Measurements from ENCODE around the gene ITPR2.

DNA sequence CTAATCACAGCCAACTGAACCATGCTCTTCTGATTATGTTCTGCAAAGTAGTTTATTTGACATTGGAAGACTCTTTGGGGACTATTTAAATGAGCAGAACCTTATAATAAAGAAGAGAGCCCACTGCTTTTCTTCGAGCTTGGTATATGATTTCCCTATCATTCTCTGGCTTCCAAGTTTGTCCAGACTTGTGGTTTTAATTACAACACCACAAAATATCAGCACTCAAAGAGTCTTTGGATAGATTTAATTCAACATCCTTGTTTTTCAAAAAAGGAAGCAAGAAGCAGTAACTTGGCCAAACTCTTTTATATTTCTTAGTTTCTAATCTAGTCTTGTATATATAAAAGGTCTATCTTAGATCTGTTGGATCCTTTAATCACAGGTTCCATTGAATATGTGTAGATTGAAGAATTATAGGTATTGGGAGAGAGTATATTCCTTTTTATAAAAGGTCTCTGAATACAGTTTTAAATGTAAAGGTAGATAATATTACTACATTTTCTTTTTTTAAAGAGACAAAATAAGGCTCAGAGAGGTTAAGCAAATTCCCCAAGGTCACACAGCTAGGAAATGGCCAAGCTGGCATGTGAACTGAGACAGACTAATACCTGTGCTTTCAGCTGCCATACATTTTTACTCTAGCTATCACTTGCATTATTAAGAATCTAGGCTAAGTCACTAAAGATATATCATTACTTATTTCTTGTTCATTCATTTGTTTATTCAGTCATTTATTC is 464.8 kb downstream of the ITPR2 start:
- TF ChIP-seq, protein P1, sequence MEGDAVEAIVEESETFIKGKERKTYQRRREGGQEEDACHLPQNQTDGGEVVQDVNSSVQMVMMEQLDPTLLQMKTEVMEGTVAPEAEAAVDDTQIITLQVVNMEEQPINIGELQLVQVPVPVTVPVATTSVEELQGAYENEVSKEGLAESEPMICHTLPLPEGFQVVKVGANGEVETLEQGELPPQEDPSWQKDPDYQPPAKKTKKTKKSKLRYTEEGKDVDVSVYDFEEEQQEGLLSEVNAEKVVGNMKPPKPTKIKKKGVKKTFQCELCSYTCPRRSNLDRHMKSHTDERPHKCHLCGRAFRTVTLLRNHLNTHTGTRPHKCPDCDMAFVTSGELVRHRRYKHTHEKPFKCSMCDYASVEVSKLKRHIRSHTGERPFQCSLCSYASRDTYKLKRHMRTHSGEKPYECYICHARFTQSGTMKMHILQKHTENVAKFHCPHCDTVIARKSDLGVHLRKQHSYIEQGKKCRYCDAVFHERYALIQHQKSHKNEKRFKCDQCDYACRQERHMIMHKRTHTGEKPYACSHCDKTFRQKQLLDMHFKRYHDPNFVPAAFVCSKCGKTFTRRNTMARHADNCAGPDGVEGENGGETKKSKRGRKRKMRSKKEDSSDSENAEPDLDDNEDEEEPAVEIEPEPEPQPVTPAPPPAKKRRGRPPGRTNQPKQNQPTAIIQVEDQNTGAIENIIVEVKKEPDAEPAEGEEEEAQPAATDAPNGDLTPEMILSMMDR (IDR thresholded peaks at IDR 0.05; ENCODE audit: low read depth, low read length), result no peak
- no peak for TF ChIP-seq EZH2phosphoT487 (IDR thresholded peaks at IDR 0.05; ENCODE audit: low read depth)

All from OCI-LY3 (cell line).